Fibroblast of lung (primary cell): ENCODE data around the gene LGALS7B.
"Not testable (repeated sequence)": the region's sequence is repeated elsewhere in the genome, so short reads cannot be mapped to it uniquely, and the experiment has no call there.

Source experiments
- CTCF ChIP-seq, 2 donors: IDR thresholded peaks in 1 of 2; conservative IDR thresholded peaks in 1 of 2; 1 replicate in 1 of 2; 2 replicates in 1 of 2; pipeline ENCODE4 v1.5.1; 2011 to 2012; ENCODE audit warnings: low read length in 2 of 2, control low read depth in 1 of 2, inconsistent platforms in 1 of 2, low read depth in 1 of 2, mild to moderate bottlenecking in 1 of 2
- EZH2 ChIP-seq: IDR thresholded peaks from 2 replicates; pipeline ENCODE4 v1.5.1; 2012; ENCODE audit warnings: low read length, control low read depth, mild to moderate bottlenecking; ENCODE audit errors: missing control alignments

GRCh38 chr19:38761884-38762389 is 27.1 kb upstream of the LGALS7B start:
- TF ChIP-seq CTCF (conservative IDR thresholded peaks at IDR 0.05 in 1 of 2, IDR thresholded peaks at IDR 0.05 in 1 of 2; ENCODE audit: low read depth in 1 of 2, low read length in 2 of 2); EZH2: not testable (repeated sequence)
